SJSA1 (cell line): ENCODE measurements around the gene LYPD5. TPM values are rescaled to one million over a fixed set of nuclear protein-coding genes. Genes with fewer than 3 reads are reported as not detected.
"Not testable (repeated sequence)": the region's sequence is repeated elsewhere in the genome, so short reads cannot be mapped to it uniquely, and the experiment has no call there.

Source experiments
- DNase-seq, 2 experiments: peaks; one replicate each; pipeline ENCODE4 v3.0.0-alpha.2; 2015 to 2020; ENCODE audit warnings: low spot score in 2 of 2, low read depth in 1 of 2
- H3K27ac ChIP-seq: fragments of 250-450 bp; sonication (Bioruptor Pico); 2 replicates; pipeline ENCODE4 v1.5.1; 2020; ENCODE audit warnings: mild to moderate bottlenecking, moderate library complexity
- H3K27me3 ChIP-seq: fragments of 250-450 bp; sonication (Bioruptor Pico); replicated peaks from 2 replicates; pipeline ENCODE4 v1.5.1; 2020; ENCODE audit warnings: mild to moderate bottlenecking, moderate library complexity
- H3K36me3 ChIP-seq: fragments of 250-450 bp; sonication (Bioruptor Pico); 2 replicates; pipeline ENCODE4 v1.5.1; 2020; ENCODE audit warnings: mild to moderate bottlenecking
- H3K4me1 ChIP-seq: fragments of 250-450 bp; sonication (Bioruptor Pico); replicated peaks from 2 replicates; pipeline ENCODE4 v1.6.1; 2021; ENCODE audit warnings: mild to moderate bottlenecking
- H3K4me3 ChIP-seq: fragments of 250-450 bp; sonication (Bioruptor Pico); 2 replicates; pipeline ENCODE4 v1.5.1; 2020; ENCODE audit warnings: mild to moderate bottlenecking
- H3K9me3 ChIP-seq: fragments of 250-450 bp; sonication (Bioruptor Pico); replicated peaks from 2 replicates; pipeline ENCODE4 v1.5.1; 2020; ENCODE audit warnings: mild to moderate bottlenecking
- total RNA-seq: library from RNA; depleted of rRNA; stranded (reverse); fragments of >200 nt; shearing (Covaris generic); gene quantifications from 2 replicates; pipeline ENCODE4 v1.2.3, GENCODE V29; 2014; rRNA removed

LYPD5 gene, protein sequence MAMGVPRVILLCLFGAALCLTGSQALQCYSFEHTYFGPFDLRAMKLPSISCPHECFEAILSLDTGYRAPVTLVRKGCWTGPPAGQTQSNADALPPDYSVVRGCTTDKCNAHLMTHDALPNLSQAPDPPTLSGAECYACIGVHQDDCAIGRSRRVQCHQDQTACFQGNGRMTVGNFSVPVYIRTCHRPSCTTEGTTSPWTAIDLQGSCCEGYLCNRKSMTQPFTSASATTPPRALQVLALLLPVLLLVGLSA
- 0.24 TPM in 1 of 2 replicates, not detected in the other for total RNA-seq

DNA sequence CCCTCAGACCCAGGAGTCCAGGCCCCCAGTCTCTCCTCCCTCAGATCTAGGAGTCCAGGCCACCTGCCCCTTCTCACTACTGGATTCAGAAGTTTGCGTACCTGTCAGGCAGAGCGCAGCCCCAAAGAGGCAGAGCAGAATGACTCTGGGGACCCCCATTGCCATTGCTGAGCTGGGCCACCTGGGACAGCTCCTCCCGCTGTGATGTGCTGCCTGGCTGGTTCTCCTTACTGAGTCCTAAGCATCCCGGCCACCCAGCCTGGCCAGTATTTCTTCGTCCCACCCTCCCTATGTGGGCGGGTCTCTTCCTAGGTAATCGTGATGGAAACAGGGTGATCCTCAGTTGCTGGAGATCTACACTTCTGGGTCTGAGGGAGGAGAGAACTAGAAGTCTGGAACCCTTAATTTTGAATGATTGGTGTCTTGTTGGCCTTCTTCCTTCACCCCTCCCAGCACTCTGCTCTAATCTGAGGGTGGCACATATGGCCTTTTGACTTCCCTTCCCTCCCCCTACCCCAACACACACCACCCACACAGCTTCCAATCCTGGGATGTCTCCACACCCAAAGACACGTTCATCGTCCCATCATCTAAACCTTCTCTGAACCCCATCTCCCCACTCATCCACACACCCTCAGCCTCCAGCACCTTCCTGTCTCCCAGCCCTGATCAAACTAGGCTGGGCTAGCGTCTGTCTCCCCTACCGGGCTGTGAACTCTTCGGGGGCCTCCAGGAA, at the start of gene LYPD5:
Gene LYPD5 (minus strand): TSS at position 232 of the 736 bp plus-strand sequence. CDS start 67 bp downstream, at position 165.
- no peaks in the 10 kb centered on the region for H3K36me3 ChIP-seq
- H3K27ac ChIP-seq, result no peak within 1 kb of the TSS
- no peak for DNase-seq
- H3K9me3 ChIP-seq, result no peaks in the 10 kb centered on the region; the same call in 1 of the 2 replicates
- H3K4me3 ChIP-seq, result no peak within 1 kb of the TSS
- H3K27me3 ChIP-seq, result peaks cover 6% of the 10 kb centered on the region; the same call in 1 of the 2 replicates
- peaks cover 7% of the 10 kb centered on the region for H3K4me1 ChIP-seq

DNA sequence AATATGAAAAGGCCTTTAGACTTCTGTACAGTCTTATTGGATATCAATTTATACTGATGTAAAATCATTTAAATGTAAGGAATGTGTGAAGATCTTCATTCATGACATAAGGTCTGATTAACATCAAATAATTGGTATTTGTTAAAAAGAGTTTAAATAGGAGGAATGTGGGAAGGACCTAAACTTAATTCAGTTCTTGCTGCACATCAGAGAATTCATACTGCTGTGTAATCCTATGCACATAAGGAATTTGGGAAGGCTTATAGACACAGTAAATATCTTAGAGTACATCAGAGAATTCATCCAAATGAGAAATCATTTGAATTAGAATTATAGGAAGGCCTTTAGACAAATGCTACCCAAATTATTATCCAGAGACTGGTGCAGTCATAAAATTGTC, 46.6 kb upstream of the LYPD5 start:
- no peak for DNase-seq
- Histone ChIP-seq H3K27ac (no peak overlapping the region), H3K4me1 (no peaks in the 10 kb centered on the region), H3K4me3 (no peak overlapping the region), H3K36me3 (peaks cover 26% of the 10 kb centered on the region), H3K9me3 (peaks cover 33% of the 10 kb centered on the region), H3K27me3 (no peaks in the 10 kb centered on the region)

GRCh38 chr19:43847884-43848283, 45.6 kb upstream of the LYPD5 start:
- Histone ChIP-seq H3K27me3 (no peaks in the 10 kb centered on the region), H3K36me3 (peaks cover 29% of the 10 kb centered on the region), H3K4me3 (no peak overlapping the region), H3K27ac (no peak overlapping the region), H3K9me3 (peaks cover 33% of the 10 kb centered on the region), H3K4me1 (no peaks in the 10 kb centered on the region)
- no peak for DNase-seq

DNA sequence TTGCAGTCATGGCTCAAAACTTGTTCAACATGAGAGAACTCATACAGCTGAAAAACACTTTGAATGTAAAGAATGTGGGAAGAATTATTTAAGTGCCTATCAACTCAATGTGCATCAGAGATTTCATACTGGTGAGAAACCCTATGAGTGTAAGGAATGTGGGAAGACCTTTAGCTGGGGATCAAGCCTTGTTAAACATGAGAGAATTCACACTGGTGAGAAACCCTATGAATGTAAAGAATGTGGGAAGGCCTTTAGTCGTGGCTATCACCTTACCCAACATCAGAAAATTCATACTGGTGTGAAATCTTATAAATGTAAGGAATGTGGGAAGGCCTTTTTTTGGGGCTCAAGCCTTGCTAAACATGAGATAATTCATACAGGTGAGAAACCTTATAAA, 45.0 kb upstream of the LYPD5 start:
- Histone ChIP-seq H3K36me3 (peaks cover 35% of the 10 kb centered on the region), H3K27me3 (no peaks in the 10 kb centered on the region), H3K4me3 (no peak overlapping the region), H3K4me1 (no peaks in the 10 kb centered on the region), H3K27ac (no peak overlapping the region), H3K9me3 (peaks cover 32% of the 10 kb centered on the region)
- DNase-seq, result no peak

DNA sequence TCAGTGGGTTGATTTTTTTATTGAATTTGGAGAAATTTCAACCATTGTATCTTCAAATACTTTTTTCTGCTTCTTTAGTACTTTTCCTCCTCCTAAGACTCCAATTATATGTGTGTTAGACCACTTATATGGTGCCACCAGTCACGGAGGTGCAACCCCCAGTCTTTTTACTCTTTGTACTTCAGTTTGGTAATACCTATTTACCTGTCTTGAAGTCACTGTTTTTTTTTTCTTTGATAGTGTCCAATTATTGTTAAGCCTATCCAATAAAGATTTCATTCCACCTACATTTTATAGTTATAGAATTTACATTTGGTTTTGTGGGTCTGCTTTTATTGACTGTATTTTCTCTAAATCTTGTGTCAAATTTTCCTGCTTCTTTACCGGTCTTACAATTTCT, 39.8 kb upstream of the LYPD5 start:
- DNase-seq, result no peak
- no peaks in the 10 kb centered on the region for H3K4me1 ChIP-seq
- H3K4me3 ChIP-seq, result no peak overlapping the region
- no peaks in the 10 kb centered on the region for H3K27me3 ChIP-seq
- H3K9me3 ChIP-seq, result peaks cover 15% of the 10 kb centered on the region
- H3K27ac ChIP-seq, result no peak overlapping the region
- peaks cover 61% of the 10 kb centered on the region for H3K36me3 ChIP-seq

DNA sequence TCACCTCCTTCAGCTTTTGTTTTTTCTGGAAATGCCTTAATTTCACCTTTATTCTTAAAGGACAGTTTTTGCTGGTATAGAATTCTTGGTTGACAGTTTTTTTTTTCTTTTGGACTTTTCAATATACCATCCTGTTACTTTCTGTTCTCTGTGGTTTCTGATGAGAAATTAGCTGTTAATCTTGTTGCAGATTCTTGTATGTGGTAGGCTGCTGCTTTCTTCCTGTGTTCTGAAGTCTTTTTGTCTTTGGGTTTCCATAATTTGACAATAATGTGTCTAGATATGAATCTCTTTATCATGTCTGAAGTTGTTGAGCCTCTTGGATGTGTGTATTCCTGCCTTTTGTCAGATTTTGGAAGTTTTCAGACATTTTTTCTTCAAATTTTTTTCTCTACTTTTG, 36.9 kb upstream of the LYPD5 start:
- peaks cover 12% of the 10 kb centered on the region for H3K9me3 ChIP-seq
- no peaks in the 10 kb centered on the region for H3K4me1 ChIP-seq
- H3K27me3 ChIP-seq, result no peaks in the 10 kb centered on the region
- H3K27ac ChIP-seq, result no peak overlapping the region
- H3K4me3 ChIP-seq, result no peak overlapping the region
- no peak for DNase-seq
- H3K36me3 ChIP-seq, result peaks cover 83% of the 10 kb centered on the region

DNA sequence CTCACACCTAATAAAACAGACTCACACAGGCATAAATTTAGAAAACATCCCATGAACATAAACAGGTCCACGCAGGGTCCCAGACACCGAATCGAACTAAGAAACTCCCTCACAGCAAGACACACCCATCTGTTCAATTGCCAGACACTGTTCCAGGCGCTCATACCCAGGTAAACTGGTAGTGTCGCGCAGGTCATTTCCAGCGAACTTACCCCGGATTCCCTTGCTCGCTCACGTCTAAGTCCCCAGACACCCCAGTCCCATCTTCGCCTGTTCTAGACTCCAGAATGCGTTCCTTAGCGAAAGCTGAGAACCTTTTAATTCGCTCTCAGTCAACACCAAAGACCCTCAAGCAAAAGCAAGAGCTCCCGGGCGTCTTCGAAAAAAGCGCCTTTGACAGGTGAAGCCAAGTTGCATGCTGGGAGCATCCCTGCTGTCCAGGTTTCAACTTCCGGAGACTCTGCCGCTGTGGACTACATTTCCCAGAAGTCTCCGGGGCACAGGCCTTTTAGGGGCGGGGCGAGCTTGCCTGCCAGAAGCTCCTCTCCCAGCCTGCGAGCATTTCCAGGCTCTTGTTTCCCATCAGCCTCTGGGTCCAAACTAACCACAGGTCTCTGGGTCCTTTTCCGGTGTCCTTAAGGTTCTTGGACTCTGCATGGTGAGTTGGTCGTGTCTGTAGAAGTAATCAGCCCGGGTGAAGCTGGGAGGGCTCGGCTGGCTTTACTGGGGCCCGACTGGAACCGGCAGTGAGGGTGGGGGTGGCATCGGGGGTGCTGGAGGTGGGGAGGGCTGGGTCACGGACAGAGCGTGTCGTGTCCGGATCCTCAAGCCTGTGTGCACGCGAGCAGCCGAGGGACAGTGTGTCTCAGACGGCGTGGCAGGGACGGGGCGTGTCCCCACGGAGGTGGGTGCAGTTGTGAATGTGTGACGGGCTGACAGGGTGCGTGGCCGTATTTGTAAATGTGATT, 24.8 kb upstream of the LYPD5 start, which contains the start of gene ZNF283:
Gene ZNF283 (plus strand): TSS at position 535 of the 968 bp plus-strand sequence. CDS start 6,184 bp downstream, outside the sequence.
- no peaks in the 10 kb centered on the region for H3K27me3 ChIP-seq
- H3K4me3 ChIP-seq, result peak within 1 kb of the TSS; percentile 38
- DNase-seq, result peak; percentile 69 to 88
- peaks cover 25% of the 10 kb centered on the region for H3K36me3 ChIP-seq
- H3K4me1 ChIP-seq, result peaks cover 4% of the 10 kb centered on the region; the same call in 1 of the 2 replicates
- peaks cover 7% of the 10 kb centered on the region; the same call in 1 of the 2 replicates for H3K9me3 ChIP-seq
- no peak within 1 kb of the TSS for H3K27ac ChIP-seq

DNA sequence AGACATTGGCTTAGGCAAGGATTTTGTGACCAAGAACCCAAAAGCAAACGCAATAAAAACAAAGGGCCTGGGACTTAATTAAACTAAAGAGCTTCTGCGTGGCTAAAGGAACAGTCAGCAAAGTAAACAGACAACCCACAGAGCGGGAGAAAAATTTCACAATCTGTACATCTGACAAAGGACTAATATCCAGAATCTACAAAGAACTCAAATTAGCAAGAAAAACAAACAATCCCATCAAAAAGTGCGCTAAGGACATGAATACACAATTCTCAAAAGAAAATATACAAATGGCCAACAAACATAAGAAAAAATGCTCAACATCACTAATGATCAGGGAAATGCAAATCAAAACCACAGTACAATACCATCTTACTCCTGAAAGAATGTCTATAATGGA, 22.3 kb upstream of the LYPD5 start:
- not testable (repeated sequence) for H3K27me3 ChIP-seq
- peak in 1 of 2 experiments; percentile 39 for DNase-seq

GRCh38 chr19:43823856-43824255, 21.6 kb upstream of the LYPD5 start:
- not testable (repeated sequence) for H3K27ac ChIP-seq, H3K4me1 ChIP-seq, H3K27me3 ChIP-seq, H3K9me3 ChIP-seq, H3K4me3 ChIP-seq, DNase-seq, H3K36me3 ChIP-seq

More for the DNA sequence above, 22.3 kb upstream of the LYPD5 start:
- not testable (repeated sequence) for H3K4me1 ChIP-seq, H3K9me3 ChIP-seq, H3K27ac ChIP-seq, H3K4me3 ChIP-seq
- H3K36me3 ChIP-seq, result peaks cover 15% of the 10 kb centered on the region

DNA sequence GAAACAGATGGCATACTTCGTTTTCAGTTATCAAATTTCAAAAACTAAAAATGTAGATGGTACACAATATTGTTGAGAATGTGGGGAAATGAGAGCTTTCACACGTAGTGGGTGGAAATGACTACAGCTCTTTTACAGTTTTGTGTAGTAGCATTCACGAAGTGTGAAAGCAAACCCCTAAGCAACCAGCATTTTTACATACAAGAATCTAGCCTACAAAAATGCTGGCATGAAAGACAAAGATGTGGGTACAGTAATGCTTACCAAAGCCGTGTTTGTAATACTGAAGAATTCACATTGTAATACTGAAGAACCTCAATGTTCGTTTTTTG, 18.6 kb upstream of the LYPD5 start:
- peak overlapping the region; percentile 16 for H3K4me3 ChIP-seq

DNA sequence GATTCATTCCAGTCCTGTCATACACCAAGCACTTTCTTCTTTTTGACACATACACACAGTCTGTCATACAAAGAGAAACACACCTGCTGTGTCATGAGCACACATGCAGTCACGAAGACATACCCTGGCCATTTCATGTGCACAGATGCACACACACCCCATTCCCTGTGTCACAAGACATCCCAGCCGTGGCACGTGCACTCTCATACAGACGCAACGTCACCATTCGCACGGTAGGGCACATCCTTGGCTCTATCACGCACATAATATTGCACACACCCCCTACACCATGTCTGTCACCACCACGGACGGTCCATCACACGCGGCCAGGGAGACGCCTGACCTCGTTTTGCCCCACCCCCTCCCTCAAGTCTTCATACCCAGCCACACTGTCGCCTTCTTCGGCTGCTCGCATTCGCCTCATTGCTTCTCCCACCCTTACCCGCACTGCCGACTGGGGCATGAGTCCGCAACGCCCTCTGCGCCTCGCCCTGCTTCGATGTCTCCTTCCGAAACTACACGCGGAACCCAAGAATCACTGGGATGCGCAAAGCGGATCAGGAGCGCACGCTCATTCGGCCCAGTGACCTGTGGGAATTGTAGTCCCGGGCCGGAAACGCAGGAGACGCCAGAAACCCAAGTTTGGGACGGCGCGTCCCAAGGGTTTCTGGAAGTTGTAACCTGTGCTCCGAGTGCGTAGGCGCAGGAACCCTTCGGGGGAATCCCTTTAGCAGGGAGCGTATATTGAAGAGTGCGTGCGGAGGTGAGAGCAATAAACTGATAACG, 18.0 kb upstream of the LYPD5 start:
- no peak for DNase-seq
- peak overlapping the region; percentile 16 for H3K4me3 ChIP-seq
- H3K9me3 ChIP-seq, result peaks cover 3% of the 10 kb centered on the region

More for the DNA sequence above, 18.6 kb upstream of the LYPD5 start:
- Histone ChIP-seq H3K27ac (no peak overlapping the region), H3K4me1 (peaks cover 6% of the 10 kb centered on the region), H3K36me3 (no peaks in the 10 kb centered on the region), H3K27me3 (no peaks in the 10 kb centered on the region), H3K9me3 (peaks cover 3% of the 10 kb centered on the region)
- no peak for DNase-seq

DNA sequence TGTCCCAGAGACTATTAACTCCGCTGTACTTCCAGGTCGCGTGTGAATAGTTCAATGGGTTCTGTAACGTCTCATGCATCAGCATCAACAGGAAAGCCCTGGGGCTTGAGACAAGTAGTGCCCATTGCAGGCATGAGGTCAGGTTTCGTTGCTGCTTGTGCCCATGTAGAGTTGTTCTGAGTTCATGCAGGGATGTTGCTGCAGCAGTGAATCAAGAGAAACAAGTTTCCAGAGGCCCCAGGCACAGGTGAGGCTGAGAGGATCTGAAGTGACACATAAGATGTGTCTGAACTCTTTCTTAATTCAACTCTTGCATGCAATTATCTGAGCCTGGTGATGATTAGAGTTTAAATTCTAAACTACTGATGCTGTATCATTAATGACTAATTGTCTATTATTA, 16.3 kb upstream of the LYPD5 start:
- Histone ChIP-seq H3K4me3 (no peak overlapping the region), H3K36me3 (no peaks in the 10 kb centered on the region)

More for the DNA sequence above, 18.0 kb upstream of the LYPD5 start:
- Histone ChIP-seq H3K27me3 (no peaks in the 10 kb centered on the region), H3K36me3 (no peaks in the 10 kb centered on the region), H3K27ac (no peak overlapping the region), H3K4me1 (peaks cover 6% of the 10 kb centered on the region)

GRCh38 chr19:43817454-43817853, 15.2 kb upstream of the LYPD5 start:
- not testable (repeated sequence) for H3K4me1 ChIP-seq, H3K27ac ChIP-seq, H3K4me3 ChIP-seq, H3K36me3 ChIP-seq, H3K27me3 ChIP-seq, H3K9me3 ChIP-seq
- peak in 1 of 2 experiments; percentile 8 for DNase-seq

More for the DNA sequence above, 16.3 kb upstream of the LYPD5 start:
- H3K27ac ChIP-seq, result no peak overlapping the region
- peaks cover 3% of the 10 kb centered on the region for H3K9me3 ChIP-seq
- peak in 1 of 2 experiments; percentile 24 for DNase-seq
- peaks cover 6% of the 10 kb centered on the region for H3K4me1 ChIP-seq
- no peaks in the 10 kb centered on the region for H3K27me3 ChIP-seq
